ENCODE measurements around the gene SEPTIN10.
"Not testable (repeated sequence)": the region's sequence is repeated elsewhere in the genome, so short reads cannot be mapped to it uniquely, and the experiment has no call there.

The SEPTIN10 gene

DNA sequence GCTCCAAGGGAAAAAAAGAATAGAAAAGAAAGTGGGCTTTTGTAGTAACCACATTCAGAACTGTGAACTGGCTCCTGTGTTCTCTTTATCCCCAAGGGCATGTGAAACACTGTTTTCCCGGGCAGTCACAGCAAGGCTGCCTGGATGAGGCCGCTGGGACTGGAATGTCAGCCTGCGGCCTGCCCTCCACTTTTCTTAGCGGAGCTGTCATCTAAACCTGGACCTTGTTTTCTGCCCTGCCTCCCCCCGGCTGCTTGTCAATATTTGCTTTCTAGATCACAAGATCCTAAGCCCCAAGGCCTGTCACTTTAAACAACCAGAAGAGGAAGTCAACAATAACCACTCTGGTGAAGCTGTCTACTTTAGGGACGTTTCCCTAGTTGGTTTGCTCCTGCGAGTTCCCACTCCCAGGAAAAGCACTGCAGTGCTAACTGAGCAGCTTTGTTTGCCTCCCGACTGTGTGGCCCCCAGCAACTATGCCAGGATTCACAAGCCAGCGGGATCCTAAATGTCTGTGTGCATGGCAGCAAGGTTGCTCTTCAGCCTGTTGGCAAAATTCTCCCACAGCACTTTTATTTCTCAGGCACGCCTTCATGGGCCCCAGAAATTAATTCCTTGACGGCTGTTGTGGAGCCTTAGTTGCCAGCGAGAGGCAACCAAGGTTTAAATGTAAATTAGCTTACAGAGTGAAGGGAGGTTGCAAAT is 31.0 kb upstream of the SEPTIN10 start:
- in situ Hi-C loops (cut with MboI; ENCODE audit: low sequenced_read_pairs, unreplicated experiment) = no loop called here
- TF ChIP-seq CTCF (IDR thresholded peaks at IDR 0.05; ENCODE audit: borderline replicate concordance, control extremely low read depth, extremely low read depth, insufficient read depth, missing control alignments) = no peak
- no peak for DNase-seq (ENCODE audit: low spot score)

- in situ Hi-C loops (cut with MboI; ENCODE audit: low sequenced_read_pairs, unreplicated experiment) = not testable (repeated sequence)
These were observed 26.2 kb upstream of the SEPTIN10 start for GRCh38 chr2:109640000-109640399.

DNA sequence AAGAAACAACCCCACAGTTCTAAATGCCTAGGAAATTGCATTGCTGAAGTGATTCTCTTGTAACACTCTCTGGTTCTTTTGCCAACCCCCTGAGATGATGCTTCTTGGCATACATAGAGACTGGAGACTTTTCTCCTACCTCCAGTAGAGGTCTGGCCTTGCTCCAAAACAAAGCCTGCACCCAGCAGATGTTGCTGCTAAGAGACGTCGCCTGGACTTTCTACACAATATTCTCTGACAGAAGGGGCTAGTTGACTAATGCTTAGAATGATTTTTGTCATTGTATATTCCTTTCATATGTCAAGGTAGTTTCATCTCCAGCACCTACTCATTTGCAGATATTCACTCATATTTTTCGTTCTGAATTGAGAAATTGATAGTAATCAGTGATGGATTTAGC is 25.0 kb upstream of the SEPTIN10 start:
- TF ChIP-seq CTCF (IDR thresholded peaks at IDR 0.05; ENCODE audit: borderline replicate concordance, control extremely low read depth, extremely low read depth, insufficient read depth, missing control alignments) = no peak
- DNase-seq (ENCODE audit: low spot score) = no peak
- in situ Hi-C loops (cut with MboI; ENCODE audit: low sequenced_read_pairs, unreplicated experiment) = no loop called here

More at GRCh38 chr2:109640000-109640399, 26.2 kb upstream of the SEPTIN10 start:
- not testable (repeated sequence) for DNase-seq (ENCODE audit: low spot score)

- no peak for TF ChIP-seq CTCF (IDR thresholded peaks at IDR 0.05; ENCODE audit: borderline replicate concordance, control extremely low read depth, extremely low read depth, insufficient read depth, missing control alignments)
- in situ Hi-C loops (cut with MboI; ENCODE audit: low sequenced_read_pairs, unreplicated experiment) = no loop called here
- DNase-seq (ENCODE audit: low spot score) = peak; percentile 39
These were observed 24.2 kb upstream of the SEPTIN10 start for GRCh38 chr2:109637749-109638570.

DNA sequence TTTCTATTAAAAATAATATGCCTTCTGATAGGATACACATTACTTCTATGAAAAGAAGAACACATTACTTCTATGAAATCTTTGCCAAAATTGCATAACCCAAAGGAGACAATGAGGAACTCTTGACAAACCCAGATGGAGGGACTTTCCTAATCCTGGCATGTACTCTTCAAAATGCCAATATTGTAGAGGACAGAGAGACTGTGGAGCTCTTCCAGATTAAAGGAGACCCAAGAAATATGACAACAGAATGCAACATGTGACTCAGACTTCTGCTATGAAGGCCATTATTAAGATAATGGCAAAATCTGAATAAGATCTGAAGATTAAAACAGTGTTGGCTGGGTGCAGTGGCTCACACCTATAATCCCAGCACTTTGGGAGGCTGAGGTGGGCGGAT is 22.6 kb upstream of the SEPTIN10 start:
- DNase-seq (ENCODE audit: low spot score) = no peak
- TF ChIP-seq CTCF (IDR thresholded peaks at IDR 0.05; ENCODE audit: borderline replicate concordance, control extremely low read depth, extremely low read depth, insufficient read depth, missing control alignments) = no peak
- in situ Hi-C loops (cut with MboI; ENCODE audit: low sequenced_read_pairs, unreplicated experiment) = no loop called here

GRCh38 chr2:109635426-109636304 is 21.9 kb upstream of the SEPTIN10 start:
- TF ChIP-seq CTCF (IDR thresholded peaks at IDR 0.05; ENCODE audit: borderline replicate concordance, control extremely low read depth, extremely low read depth, insufficient read depth, missing control alignments) = no peak
- in situ Hi-C loops (cut with MboI; ENCODE audit: low sequenced_read_pairs, unreplicated experiment) = no loop called here
- DNase-seq (ENCODE audit: low spot score) = no peak

All from GM13976 (cell line).